Measurements from ENCODE around the gene NMB. TPM values are rescaled to one million over a fixed set of nuclear protein-coding genes. Genes with fewer than 3 reads are reported as not detected.

The NMB gene
- total and polyA plus RNA-seq, 2 experiments from 2014 or later, result 18.1 to 22.0 TPM

- peaks cover 40% of the 10 kb centered on the region; the same call in 1 of the 2 replicates for H3K36me3 ChIP-seq (ENCODE audit: insufficient read depth)
- TF ChIP-seq REST (IDR thresholded peaks at IDR 0.05; ENCODE audit: unreplicated experiment) (no peak), ZNF114 (CRISPR knock-in tag; IDR thresholded peaks at IDR 0.05) (no peak), EZH2 (IDR thresholded peaks at IDR 0.05; ENCODE audit: low read depth, unreplicated experiment) (no peak), ETS1 (IDR thresholded peaks at IDR 0.05) (no peak), CTCF (conservative IDR thresholded peaks at IDR 0.05; ENCODE audit: low read depth in 2 of 2) (no peak), ZNF462 (CRISPR knock-in tag; IDR thresholded peaks at IDR 0.05) (no peak), NANOG (IDR thresholded peaks at IDR 0.05; ENCODE audit: borderline replicate concordance) (no peak), CREB1 (CRISPR knock-in tag; IDR thresholded peaks at IDR 0.05; ENCODE audit: low read depth) (no peak), JUNB (IDR thresholded peaks at IDR 0.05; ENCODE audit: unreplicated experiment) (no peak), STAT1 (IDR thresholded peaks at IDR 0.05; ENCODE audit: unreplicated experiment) (no peak), ZNF331 (CRISPR knock-in tag; IDR thresholded peaks at IDR 0.05; ENCODE audit: low read depth) (no peak), EZH2phosphoT487 (IDR thresholded peaks at IDR 0.05; ENCODE audit: unreplicated experiment) (no peak)
- H3K79me2 ChIP-seq (replicated peaks; ENCODE audit: insufficient read depth), result peaks cover 100% of the 10 kb centered on the region
- DNase-seq (ENCODE audit: low spot score), result peak; percentile 32
- H3K4me1 Mint-ChIP-seq, result peaks cover 67% of the 10 kb centered on the region
- peak overlapping the region; percentile 25; the same call in 1 of the 3 replicates for H3K4me3 Mint-ChIP-seq
- H3K4me3 ChIP-seq, result peak overlapping the region; percentile 31
- peak overlapping the region; percentile 59; the same call in 1 of the 2 replicates for H3K27ac ChIP-seq (ENCODE audit: low read depth)
- peaks cover 90% of the 10 kb centered on the region for H4K20me1 ChIP-seq (replicated peaks; ENCODE audit: insufficient read depth)
- H3K4me2 ChIP-seq, result peak overlapping the region; percentile 67
- H3K27me3 Mint-ChIP-seq (ENCODE audit: insufficient read depth, low read depth, poor library complexity), result peaks cover 6% of the 10 kb centered on the region
- H3K27ac Mint-ChIP-seq, result no peak overlapping the region
- peaks cover 78% of the 10 kb centered on the region for H3K36me3 Mint-ChIP-seq (ENCODE audit: low read depth)
- no peaks in the 10 kb centered on the region for H3K9me3 Mint-ChIP-seq
- H2AFZ ChIP-seq, result no peak overlapping the region
- peak; percentile 39 for ATAC-seq
- H3K27me3 ChIP-seq (ENCODE audit: insufficient read depth), result no peaks in the 10 kb centered on the region
- peaks cover 68% of the 10 kb centered on the region for H3K4me1 ChIP-seq (ENCODE audit: insufficient read depth)
- H3K9me2 ChIP-seq (ENCODE audit: insufficient read depth), result no peaks in the 10 kb centered on the region
- peaks cover 20% of the 10 kb centered on the region for H3F3A ChIP-seq (replicated peaks; ENCODE audit: low read depth)
Measured at GRCh38 chr15:84608707-84609284, 49.2 kb downstream of the NMB start.
